HuH-7 (cell line): ENCODE results near the gene OVOL1.

Source experiments
- DNase-seq: peaks from one replicate; pipeline ENCODE4 v3.0.0; 2011; ENCODE audit warnings: low spot score

The OVOL1 gene

DNA sequence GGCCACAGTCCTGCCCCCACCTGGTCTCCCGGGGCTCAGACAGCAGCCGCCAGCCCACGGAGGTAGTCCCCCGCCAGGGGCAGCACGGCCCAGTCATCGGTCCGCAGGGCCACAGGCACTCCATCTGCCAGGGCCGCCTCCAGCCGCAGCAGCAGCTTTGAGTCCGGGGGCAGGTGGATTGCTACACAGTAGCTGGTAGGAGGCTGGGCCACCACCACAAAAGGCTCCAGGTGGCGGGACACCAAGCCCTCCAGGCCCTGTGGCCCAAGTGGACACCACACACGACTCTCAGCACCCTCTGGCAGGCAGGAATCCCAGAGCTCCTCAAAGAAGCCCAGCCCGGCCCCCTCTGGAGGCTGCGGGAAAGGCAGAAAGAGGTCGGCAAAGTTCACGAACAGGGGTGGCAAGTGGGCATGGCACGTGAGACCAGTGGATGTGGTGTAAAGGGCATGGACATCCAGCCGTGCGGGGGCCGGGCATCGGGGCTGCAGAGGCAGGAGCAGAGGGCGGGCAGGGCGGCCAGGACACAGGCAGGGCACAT lies 9.0 kb upstream of the OVOL1 start:
- no peak for DNase-seq

DNA sequence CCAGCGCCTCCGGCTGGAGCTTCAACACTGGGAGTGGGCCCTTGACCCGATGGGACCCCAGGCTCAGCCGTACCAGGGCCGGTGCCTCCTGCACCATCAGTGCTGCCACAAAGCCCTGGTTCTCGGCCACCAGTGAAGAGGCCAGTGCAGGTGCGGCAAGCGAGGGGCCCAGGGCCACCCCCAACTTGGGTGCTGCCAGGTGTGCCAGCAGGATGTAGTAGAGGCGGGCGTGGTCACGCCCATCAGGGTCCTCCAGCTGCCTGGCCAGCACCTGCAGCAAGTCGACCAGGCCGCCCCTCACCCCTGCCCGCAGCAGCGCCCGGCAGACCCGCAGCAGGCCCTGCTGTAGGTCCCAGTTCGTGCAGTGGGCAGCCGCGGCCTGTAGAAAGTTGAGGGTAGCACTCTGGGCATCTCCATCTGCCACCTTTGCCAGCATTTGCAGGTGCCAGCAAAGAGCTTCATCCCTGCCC lies 8.4 kb upstream of the OVOL1 start:
- DNase-seq, result no peak

DNA sequence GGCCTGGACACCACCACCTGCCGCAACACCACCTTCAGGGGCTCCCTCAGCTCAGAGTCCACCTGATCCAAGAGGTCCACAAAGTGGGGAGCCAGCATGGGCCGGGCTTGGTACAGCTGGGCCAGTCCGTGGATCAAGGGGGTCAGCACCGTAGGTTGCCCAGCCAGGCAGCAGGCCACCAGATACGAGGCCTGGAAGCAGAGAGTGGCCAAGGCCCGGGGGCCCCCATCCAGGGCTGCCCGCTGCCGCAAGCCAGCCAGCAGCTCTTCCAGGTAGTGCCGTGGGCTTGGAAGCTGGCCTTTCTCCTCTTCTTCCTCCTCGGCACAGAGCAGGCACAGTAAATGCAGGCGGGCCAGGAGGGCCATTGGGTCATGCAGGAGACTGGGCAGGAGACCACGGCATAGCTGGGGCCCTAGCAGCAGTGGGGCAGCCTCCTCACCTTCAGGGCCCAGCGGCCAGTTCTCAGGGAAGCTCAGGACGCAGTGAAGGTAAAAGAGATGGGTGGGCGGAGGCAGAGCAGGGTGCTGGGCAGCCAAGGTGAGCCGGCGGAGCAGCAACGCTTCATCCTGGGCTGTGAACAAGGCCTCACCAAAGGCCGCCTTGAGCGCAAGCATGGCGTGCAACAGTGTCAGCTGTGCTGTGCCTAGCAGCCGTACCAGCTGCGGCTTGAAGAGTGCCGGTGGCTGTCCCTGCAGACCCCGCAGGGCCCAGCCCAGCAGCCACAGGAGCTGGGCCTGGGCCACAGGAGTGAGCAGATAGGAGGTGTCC lies 7.8 kb upstream of the OVOL1 start:
- DNase-seq, result no peak

DNA sequence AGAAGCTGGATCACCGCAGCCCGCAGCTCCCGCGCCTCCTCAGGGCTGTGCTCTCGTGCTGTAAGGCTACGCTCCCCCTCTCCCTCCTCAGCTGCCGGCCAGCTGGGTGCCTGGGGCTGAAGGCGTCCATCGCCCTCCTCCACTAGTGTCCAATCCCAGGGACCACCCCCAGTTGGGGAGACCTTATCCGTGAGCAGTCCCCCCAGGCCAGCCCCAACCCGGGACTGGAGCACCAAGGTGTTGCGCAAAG lies 7.3 kb upstream of the OVOL1 start:
- no peak for DNase-seq

DNA sequence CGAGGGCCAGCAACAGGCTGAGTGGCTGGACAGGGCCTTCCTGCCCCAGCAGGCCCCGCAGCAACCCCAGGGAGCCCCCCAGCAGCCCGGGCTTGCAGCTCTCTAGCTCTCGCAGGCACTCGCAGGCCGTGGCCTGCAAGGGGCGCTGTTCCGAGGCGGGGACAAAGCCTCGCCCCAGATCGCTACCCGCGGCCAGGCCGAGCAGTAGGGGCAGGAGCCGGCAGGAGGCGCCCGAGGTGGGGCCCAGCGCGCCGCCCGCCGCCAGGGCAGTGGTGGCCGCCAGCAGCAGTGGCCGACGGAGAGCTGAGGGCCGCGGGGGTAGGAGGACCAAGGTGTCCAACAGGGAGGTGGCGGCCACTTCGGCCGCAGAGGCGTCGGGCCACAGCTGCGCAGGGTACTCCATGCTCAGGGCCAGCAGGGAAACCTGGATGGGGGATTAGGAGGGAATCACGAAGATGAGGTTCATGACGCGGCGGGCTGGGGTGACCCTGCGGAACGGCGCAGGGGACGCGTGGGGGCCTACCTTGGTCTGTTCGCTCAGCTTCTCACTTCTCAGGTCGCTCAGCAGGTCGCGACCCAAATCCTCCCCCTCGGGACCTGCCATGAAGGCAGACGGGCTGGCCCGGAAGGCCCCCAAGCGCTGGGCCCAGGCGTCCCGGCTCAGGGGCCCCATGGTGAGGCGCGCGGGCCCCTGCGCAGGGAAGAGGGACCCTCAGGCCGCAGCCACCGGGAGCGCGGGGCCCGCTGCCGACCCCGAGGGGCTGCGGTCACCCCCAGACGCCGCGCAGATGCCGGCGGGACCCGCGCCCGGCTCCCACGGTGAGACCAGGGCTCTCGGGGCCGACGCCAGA lies 6.7 kb upstream of the OVOL1 start:
- peak; percentile 81 for DNase-seq

DNA sequence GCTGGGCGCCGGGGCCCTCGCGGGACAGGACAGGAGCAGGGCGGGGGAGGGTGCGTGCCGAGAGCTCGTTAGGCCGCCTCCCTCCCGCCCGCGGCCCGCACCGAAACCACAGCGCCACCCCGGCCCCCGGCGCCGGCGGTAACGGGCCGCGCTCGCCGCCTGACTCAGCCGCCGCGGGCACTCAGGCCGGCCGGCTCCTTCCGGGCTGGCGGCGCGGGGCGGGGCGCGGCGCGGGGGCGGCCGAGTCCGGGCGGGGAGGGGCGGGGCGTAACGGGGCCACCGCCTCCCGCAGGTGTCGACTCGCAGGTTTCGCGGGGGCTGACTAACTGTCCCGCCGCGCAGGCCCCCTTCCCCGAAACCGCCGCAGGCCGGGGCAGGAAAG lies 6.1 kb upstream of the OVOL1 start, which contains the start of gene AP5B1:
Gene AP5B1 (minus strand): TSS at position 207 of the 382 bp plus-strand sequence. CDS start 385 bp downstream, outside the sequence.
- peak; percentile 66 for DNase-seq

DNA sequence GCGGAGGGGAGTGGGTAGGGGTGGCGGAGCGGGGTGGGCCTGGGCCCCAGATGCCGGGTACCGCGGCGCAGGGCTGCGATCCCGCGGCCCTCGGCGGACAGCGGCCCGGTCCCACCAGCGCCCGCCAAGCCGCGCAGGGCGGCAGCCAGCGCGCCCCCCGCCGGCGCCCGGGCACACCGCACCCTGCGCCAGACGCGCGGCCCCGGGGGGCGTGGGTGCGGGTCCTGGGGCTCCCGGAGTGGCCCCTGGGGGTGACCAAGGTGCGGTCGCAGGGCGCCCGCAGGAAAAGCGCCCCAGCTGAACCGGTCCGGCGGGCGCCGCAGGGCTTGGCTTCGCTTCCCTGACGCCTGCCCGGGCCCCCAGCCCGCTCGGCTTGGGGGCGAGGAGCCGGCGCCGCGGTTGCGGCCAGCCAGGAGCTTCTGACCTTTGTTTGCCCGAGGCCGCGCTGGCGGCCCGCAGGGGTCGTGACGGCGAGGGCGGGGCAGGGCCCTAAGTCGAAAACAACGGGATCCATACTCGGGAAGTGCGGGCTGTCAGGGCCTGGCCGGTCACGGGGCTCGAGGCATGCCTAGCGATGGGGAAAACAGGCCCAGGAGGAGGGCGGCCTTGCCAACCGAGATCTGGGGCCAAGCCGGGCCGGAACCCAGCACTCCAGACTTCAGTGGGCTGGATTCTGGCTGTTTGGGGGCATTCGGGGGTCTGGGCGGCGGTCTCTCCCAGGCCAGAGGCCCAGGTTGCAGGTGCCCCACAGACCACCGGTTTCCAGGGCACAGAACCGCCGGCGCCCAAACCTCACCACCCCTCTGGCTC lies 5.5 kb upstream of the OVOL1 start:
- peak; percentile 72 for DNase-seq

DNA sequence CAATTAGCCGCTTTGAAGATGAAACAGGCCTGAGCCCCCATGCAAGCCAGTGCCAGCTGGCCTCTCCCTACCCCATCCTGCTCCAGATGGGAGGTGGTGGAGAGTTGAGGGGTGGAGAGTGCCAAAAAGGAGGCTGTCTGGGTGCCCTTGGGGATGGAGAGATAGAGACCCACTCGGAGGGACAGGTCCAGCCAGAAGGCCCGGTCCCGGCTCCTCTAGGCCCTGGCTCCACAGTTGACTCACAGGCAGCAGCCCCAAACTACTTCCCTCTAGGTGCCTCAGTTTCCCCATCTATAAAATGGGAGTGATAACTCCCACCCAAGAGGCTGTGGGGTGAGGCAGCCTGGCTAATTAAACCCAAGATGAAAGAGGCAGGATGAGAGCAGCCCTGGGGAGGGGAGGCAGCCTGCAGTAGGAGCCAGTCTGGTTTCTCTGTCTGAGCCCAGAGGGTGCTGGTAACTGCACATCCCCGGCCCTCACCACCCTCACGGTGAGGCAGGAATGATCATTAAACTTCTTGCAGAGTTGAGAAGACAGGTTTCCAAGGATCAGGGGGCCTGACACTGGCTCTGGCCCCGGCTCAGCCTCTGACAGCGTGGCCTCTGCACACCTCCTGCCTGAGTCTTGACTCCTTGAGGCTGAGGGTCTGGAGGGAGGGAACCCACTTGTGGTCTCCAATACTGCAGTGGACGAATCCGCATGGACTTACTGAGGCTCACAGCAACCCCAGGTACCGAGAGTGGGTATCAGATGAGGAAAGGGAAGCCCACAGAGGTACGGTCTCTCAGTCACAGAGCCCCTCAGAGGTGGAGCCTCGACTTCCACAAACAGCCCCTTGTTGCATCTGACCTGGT lies 4.7 kb upstream of the OVOL1 start:
- no peak for DNase-seq

DNA sequence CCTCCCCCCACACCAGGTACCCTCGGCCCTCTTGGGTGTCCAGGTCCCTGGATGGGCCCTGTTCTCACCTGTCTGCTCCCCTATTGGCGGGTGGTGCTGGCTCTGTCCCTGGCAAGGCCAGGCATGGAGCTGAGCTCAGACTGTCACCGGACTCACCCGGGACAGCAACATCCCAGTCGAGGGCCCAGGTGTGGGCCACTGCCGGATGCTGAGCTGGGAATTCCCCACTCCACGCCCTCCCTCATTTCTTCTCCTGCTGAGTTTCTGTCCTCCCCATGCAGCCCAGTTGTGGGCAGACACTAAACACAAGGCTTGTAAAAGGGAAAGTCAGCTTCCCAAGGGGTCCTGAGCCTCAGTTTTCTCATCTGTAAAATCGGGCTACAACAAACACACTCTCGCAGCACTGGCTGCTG lies 4.0 kb upstream of the OVOL1 start:
- DNase-seq, result no peak

DNA sequence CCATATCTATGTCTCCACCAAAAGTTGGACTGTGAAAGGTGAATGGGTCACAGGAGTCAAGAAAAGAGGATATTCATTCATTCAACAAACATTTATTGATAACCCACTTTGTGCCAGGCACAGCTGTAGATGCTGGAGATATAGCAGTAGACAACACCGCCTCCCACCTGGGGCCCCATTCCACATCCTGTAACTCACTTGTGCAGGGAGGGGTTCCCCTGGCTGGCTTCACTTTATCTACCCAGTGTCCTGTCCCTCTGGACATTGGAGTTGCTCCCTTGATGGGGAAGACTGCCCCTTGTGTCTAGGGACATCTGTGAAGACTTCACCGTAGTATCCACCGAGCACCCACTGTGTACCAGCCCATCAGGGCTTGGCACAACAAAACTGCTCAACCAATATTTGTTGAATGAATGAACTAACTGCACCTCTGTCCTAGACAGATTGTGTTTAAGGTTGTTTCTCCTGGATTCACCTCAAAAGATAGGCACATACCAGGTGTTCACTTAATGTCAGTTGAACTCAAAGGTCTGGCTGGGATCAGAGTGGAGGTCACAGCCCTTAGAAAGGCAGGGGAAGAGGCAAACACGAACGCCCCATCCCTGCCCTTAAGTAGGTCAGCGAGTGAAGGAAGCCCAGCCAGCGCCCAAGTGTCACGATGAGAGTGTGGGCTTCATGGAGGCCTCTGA lies 1.4 kb upstream of the OVOL1 start:
- DNase-seq, result no peak

DNA sequence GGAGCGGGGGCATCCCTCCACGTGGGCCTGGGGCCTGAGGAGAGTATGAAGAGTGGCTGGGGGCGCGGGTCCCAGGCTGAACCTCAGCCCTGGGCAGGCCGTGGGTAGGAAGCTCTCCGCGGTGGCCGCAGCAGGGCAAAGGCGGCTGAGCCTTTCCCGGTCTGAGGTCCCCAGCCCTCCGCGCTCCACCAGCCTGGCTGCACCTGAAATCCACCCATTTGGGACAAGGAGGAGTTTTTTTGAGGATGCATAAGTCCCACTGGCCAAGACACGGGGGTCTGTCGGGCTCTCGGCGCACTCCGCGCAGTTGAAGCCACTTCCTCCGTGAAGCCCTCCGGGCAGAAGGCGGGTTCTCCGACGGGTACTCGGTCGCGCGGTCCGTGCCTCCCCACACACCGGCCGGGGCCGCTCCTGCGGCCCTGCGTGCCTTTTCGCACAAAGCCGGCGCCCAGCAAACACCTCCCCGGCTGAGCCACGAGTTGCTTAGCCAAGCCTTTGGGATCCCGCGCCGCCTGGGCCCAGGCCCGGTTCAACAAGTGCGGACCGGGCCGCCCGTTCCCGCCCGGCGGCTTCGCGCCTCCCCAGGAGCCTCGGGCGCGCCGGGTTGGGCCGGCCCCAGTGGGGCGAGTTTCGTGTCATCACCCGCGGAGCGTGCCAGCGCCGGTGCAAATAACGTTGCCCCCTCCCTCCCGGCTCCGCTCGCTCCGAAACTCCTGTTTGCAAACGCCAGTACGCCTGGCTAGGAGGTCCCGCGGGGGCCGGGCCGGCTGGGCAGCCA lies 666 bp upstream of the OVOL1 start:
- DNase-seq, result no peak

DNA sequence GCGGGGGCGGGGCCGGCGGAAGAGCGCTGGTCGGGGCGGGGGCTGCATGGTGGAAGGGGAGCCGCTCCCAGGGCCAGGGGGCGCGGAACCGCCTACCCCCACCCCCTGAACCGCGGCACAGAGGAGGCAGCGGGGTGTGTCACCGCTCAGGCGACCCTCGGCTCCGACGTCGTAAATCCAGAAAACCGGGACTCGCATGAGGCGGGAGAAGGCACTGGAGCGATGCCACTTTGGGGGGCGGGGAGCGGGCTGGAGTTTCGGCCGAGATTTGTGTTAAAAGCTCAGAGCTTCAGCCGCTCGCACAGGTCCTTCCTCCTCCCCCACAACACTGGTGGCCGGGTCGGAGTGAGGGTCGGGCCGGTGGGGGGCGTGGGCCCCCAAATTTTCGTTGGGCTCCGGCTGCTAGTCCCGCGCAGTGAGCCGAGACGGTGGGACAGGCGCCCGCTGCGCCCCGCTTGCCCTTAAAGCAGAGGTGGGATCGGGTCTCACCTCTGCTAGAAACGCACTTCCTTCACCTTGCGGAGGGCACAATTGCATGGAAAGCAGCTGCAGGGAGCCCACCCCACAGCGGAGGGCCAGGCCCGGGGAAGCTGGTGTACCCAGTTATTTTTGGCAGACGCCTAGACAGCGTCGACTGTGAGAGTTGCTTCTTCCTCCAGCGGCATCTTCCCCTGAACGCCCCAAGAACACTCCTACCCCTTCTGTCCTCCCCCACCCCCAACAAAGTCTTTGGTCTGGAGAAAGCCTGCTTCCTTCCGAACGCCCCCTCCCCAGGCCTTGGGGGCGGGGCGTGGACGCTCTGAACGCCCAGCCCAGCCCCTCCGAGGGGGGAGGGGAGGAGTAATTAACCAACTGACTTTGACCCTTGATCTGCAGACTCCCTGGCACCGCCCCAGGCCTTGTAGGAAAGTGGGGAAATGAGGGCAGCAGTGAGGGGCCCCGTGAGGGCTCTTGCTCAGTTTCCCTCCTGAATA lies 1.1 kb downstream of the OVOL1 start:
- DNase-seq, result peak; percentile 90

DNA sequence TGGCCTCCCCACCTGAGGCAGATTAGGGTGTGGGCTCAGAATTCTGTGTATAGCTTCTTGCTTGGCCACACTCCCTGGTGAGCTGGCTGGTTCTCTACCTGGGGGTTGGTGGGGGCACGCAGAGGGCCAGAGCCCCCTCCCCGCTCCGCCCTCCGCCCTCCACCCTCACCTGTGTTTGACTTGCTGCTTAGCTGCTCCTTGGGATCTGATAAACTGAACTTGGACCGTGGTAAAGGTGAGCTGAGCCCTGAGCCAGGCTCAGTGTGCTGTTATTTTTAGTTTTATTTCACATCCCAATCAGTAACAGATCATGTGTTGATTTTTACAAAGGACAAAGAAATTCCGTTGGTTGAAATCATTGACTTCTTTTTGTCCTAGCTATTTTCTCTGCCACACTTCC lies 2.0 kb downstream of the OVOL1 start:
- no peak for DNase-seq

DNA sequence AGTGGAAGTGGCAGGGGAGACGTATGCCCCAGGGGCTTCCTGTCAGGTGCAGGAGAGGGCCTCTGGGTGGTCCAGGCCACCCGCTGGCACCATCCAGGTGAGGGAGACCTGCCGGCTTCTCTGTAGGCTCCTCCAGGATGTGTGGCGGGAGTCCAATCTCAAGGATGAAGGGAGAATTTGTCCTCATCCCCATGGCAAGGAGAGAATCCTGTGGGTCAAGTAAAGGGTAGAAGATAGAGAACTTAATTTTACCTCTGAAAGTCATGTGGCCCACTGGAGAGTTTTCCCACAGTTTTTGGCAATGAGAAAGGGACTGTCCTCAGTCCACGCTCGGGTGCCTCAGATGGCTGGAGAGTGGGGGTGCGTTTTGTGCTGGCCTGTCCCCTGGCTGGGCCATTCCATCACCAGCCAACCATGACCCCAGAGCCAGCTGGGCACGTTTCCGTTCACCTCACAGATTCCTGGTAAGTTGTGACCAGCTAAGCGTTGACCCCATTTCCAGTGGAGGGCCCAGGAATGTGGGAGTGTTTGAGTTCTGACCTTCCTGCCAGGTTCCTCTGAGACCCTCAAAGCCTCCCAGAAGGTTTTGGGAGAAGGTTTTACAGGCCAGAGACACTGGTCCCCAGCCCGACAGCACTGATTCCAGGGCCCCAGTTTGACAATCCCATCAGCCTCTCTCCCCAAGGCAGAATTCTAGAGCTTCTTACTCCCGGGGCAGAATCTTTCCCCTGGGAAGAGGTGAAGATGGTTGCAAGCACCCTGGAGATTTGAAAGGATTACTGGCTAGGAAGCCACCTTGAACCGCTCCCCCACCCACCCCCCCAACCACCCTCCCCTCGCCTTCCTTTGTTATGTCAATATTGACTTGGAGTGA lies 2.6 kb downstream of the OVOL1 start:
- DNase-seq, result no peak

DNA sequence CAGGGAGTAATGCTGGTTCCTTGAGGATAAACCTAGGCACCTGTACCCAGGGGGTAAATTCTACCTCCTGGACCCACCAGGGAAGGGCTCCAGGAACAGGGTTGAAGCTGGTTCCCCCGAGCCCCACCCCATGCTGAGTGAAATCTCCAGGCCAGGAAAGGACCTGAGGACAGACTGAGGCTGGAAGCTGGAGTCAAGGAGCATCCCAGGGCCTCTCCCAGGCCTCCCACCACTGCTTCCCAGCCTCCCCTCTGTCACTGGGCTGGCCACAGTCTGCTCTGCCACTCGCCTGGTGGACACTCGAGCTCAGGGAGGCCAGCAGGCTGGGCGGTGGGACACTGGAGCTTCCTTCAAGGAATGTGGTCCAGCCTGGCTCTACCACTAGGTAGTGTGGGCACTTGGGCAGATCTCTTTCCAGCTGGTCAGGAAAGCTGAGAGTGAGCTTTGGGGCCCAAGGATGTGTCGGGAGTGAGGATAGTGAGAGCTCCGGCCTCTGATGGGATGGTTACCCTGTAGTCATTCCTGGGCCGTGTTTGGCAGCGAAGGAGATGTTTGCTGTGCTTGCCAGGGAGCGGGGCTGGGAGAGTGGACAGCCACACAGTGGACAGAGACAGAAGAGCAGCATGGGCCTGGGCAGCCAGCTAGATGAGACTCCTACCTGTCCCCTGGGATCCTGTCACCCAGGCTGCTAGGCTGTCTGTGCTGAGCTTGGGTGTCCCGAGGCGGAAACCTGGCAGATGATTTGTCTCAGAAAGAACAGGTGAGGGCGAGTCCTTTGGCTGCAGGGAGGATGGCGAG lies 3.4 kb downstream of the OVOL1 start:
- DNase-seq, result no peak

DNA sequence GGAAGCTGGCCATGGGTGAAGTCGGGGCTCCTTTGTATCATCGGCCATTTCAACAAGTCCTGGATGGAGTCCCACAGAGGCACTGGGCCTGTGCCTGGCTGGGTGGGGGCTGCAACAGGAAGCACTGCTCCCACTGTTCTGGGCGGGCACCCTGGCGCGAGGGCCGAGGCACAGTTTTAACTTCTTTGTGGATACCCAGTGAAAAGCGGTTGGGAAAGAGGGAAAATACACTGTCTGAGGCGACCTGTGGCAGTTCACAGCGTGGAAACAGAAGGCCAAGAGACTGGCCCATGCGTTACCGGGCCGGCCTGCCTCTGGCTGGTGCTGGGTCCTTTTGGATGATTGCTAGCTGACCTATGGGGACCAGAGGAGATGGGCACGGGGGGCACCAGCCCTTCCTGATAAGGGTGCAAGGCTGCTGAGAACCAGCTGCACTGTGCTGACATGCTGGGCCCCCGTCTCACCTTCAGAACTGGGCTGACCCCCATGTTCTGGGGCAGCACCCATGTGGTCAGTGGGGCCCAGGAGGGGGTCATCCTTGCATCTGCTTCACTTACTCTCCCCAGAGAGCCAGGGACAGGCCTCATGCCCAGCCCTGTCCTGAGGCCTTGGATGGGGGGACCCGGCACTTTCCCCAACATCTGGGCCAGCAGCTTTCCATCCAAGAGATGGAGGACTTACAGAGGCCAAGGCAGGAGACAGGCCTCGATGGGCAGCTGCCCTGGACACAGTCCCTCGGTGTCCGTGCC lies 4.2 kb downstream of the OVOL1 start:
- no peak for DNase-seq
